ENCODE data around the gene ZFYVE26. TPM values are rescaled to one million over a fixed set of nuclear protein-coding genes. Genes with fewer than 3 reads are reported as not detected.

Gene ZFYVE26
- total RNA-seq: 24.3 TPM

DNA sequence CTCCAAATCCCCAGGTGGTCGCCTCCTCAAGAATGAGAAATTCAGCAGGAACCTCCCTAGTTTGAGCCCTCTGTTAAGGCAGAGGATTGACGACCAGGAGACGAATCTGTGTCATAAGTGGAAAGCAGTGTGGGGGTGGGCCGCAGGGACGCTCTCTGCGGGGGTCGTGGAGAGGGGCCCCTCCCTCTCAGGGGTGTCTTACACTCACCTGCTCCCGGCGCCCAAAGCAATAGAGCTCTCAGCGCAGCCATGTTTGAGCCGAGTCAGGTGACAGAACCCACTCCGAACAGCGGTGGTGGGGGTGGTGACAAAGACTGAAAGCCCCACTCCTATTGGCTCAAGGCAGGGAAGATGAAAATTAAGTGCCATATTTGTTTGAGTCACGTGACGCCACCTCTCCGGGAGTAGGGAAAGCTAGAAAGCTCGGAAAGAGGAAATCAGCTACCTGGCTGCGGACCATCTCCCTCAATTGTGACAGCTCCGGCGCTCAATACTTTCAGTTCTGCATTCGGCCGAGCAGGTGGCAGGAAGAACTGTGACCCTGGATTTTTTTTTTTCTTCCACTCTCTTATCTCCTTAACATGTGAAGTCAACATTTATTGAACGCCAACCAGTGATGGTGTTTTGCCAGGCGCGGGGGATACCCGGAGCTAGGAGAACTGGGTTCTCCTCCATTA, at the start of gene ZFYVE26:
Gene ZFYVE26 (minus strand): TSS at position 265 of the 677 bp plus-strand sequence. CDS start 627 bp downstream, outside the sequence.
- Histone ChIP-seq H3K9me3 (ENCODE audit: low read depth, low read length) (no peaks in the 10 kb centered on the region), H3K4me1 (ENCODE audit: insufficient read depth, low read length) (peaks cover 54% of the 10 kb centered on the region), H3K27me3 (ENCODE audit: insufficient read depth, low read length) (no peaks in the 10 kb centered on the region), H3K4me3 (ENCODE audit: low read length) (peak within 1 kb of the TSS; percentile 78)

GRCh38 chr14:67863223-67863622, 46.8 kb upstream of the ZFYVE26 start:
- Histone ChIP-seq H3K4me3 (ENCODE audit: low read length) (no peak overlapping the region), H3K9me3 (ENCODE audit: low read depth, low read length) (no peaks in the 10 kb centered on the region), H3K27me3 (ENCODE audit: insufficient read depth, low read length) (no peaks in the 10 kb centered on the region), H3K4me1 (ENCODE audit: insufficient read depth, low read length) (no peaks in the 10 kb centered on the region)

GRCh38 chr14:67859169-67859749, 42.9 kb upstream of the ZFYVE26 start:
- Histone ChIP-seq H3K27me3 (ENCODE audit: insufficient read depth, low read length) (no peaks in the 10 kb centered on the region), H3K9me3 (ENCODE audit: low read depth, low read length) (no peaks in the 10 kb centered on the region), H3K4me1 (ENCODE audit: insufficient read depth, low read length) (peaks cover 7% of the 10 kb centered on the region), H3K4me3 (ENCODE audit: low read length) (no peak overlapping the region)

DNA sequence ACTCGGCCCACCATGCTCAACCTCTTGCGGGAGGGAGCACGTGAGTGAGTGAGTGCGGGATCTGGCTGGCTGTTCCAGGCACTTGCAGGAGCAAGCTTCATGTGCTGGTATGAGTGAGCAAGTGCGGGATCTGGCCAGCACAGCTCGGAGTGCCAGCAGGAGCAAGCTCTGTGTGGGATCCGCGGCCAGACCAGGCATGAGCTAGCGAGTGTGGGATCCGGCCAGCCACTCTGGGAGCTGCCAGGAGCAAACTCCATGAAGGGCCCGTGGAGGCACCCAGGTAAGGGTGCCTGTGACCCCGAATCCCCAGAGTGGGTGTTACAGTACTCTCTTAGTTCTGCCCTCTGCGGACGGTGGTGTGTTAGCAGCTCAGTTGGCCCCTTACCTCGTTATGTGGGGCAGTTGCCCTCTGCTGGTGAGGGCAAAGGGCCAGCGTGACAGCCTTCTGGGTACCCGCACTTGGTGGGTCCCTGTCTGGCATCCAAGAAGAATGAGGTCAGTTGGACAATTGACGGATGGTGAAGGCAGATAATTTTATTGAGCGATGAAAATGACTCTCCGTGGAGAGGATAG, 41.5 kb upstream of the ZFYVE26 start:
- H3K4me1 ChIP-seq (ENCODE audit: insufficient read depth, low read length): peaks cover 15% of the 10 kb centered on the region
- no peak overlapping the region for H3K4me3 ChIP-seq (ENCODE audit: low read length)
- no peaks in the 10 kb centered on the region for H3K27me3 ChIP-seq (ENCODE audit: insufficient read depth, low read length)
- no peaks in the 10 kb centered on the region for H3K9me3 ChIP-seq (ENCODE audit: low read depth, low read length)

- no peaks in the 10 kb centered on the region for H3K27me3 ChIP-seq (ENCODE audit: insufficient read depth, low read length)
- peaks cover 26% of the 10 kb centered on the region for H3K4me1 ChIP-seq (ENCODE audit: insufficient read depth, low read length)
- H3K4me3 ChIP-seq (ENCODE audit: low read length): no peak overlapping the region
- H3K9me3 ChIP-seq (ENCODE audit: low read depth, low read length): no peaks in the 10 kb centered on the region
Observed at GRCh38 chr14:67856827-67857226, 40.4 kb upstream of the ZFYVE26 start.

- Histone ChIP-seq H3K4me1 (ENCODE audit: insufficient read depth, low read length) (peaks cover 38% of the 10 kb centered on the region), H3K27me3 (ENCODE audit: insufficient read depth, low read length) (no peaks in the 10 kb centered on the region), H3K4me3 (ENCODE audit: low read length) (no peak overlapping the region), H3K9me3 (ENCODE audit: low read depth, low read length) (no peaks in the 10 kb centered on the region)
Observed at GRCh38 chr14:67853715-67854114, 37.3 kb upstream of the ZFYVE26 start.

DNA sequence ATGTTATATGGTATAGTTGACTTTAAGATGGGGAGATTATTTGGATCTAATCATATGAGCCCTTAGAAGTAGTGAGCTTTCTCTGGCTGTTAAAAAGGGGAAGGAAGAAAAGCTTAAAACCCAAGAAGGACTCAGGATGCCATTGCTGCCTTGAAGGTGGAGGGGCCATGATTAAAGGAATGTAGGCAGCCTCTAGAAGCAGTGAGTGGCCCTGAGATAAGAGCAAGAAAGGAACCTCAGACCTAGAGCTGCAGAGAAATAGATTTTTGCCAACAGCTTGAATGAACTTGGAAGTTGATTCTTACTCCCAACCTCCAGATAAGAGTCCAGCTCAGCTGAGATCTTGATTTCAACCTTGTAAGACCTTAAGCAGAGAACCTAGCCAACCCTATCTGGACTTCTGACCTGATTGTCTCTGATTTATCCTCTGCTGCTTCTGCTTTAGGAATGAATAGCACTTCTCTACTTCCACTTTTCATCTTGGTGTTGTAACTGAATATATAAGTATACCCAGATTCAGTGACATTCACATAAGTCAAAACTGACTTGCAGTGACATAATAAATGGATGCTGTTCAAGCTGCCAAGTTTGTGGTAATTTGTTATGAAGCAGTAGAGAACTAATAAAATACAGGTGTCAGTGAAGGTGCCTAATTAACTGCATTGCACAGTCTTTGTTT, 36.7 kb upstream of the ZFYVE26 start:
- H3K27me3 ChIP-seq (ENCODE audit: insufficient read depth, low read length): no peaks in the 10 kb centered on the region
- H3K9me3 ChIP-seq (ENCODE audit: low read depth, low read length): no peaks in the 10 kb centered on the region
- no peak overlapping the region for H3K4me3 ChIP-seq (ENCODE audit: low read length)
- peaks cover 38% of the 10 kb centered on the region for H3K4me1 ChIP-seq (ENCODE audit: insufficient read depth, low read length)

DNA sequence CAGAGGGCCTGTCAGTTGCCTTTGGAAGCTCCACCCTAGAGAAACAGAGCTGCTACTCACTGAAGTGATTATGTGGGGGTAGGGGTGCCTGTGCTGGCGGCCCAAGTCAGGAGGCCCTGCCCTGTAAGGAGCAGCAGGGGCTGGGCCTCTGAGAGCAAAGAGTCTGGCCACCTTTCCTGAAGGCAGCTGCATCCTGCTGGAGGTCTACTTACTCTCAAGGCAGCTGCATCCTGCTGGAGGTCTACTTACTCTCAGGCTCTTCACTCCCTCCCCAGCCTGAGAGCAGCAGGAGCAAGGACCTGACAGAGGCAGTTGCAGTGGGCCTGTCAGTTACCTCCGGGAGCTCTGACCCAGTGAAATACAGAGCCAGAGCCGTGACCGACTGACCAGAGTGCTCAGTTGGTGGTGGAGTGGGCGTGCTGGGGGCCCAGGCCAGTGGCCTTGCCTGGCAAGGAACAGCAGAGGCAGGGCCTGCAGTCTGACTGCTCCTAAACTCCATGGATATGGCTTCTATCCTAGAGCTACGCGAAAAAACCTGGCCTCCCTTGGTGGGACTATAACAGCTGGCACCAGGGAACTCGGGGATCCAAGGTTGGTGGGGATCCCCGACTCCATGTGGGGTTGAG, 35.5 kb upstream of the ZFYVE26 start:
- Histone ChIP-seq H3K27me3 (ENCODE audit: insufficient read depth, low read length) (no peaks in the 10 kb centered on the region), H3K4me1 (ENCODE audit: insufficient read depth, low read length) (peaks cover 38% of the 10 kb centered on the region), H3K9me3 (ENCODE audit: low read depth, low read length) (no peaks in the 10 kb centered on the region), H3K4me3 (ENCODE audit: low read length) (no peak overlapping the region)

GRCh38 chr14:67850066-67850830, 33.9 kb upstream of the ZFYVE26 start:
- no peaks in the 10 kb centered on the region for H3K9me3 ChIP-seq (ENCODE audit: low read depth, low read length)
- H3K4me3 ChIP-seq (ENCODE audit: low read length): no peak overlapping the region
- no peaks in the 10 kb centered on the region for H3K27me3 ChIP-seq (ENCODE audit: insufficient read depth, low read length)
- peaks cover 38% of the 10 kb centered on the region for H3K4me1 ChIP-seq (ENCODE audit: insufficient read depth, low read length)

DNA sequence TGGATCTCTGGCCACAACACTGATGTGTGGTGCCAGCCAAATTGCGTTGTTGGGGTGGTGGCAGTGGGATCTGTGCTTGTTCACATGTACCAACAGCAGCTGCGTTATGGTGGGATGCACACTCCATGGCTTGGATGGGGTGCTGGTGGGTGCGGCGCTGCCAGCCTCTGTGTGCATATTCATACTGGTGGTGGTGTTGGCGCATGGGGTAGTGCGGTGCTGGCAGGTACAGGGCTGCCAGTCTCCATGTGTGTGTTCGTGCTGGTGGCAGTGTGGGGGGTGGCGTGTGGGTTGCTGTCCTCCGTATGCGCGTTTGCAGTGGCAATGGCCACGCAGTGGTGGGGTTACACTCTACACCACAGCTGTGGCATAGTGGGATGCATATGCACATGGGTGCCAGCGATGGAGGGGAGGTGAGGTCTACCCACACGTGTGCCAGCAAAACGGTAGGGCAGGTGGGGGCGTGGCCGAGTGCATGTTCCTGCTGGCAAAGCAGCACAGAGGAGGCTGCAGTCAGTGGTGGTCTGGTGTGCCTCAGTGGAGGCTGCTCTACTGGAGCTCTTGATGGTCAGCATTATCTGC, 29.7 kb upstream of the ZFYVE26 start:
- Histone ChIP-seq H3K4me3 (ENCODE audit: low read length) (no peak overlapping the region), H3K9me3 (ENCODE audit: low read depth, low read length) (no peaks in the 10 kb centered on the region), H3K4me1 (ENCODE audit: insufficient read depth, low read length) (peaks cover 6% of the 10 kb centered on the region), H3K27me3 (ENCODE audit: insufficient read depth, low read length) (no peaks in the 10 kb centered on the region)

DNA sequence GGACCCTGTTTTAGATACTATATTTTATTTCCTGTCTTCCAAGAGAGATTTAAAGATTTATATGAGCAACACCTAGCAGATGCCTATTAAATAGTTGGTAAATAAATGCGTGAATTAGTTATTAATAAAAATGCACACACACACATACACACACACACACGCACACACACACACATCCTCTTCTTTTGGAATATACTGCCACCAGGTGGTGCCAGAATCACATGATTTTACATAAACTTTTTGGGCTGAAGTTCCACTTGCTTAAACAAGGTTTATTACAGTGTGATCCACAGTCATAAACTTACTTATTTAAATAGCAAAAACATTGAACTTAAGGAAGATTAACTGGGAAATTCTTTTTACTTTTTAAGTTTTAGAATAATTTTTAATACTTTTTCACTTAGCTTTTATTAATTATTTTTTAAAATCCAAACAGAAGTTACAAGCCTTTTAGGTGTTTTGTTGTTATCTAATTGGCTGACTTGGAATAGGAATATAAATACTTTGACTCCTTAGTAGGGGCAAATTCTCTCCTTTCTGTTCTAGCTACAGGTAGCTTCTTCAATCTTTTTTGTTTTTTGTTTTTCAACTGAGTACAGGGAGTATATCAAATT, 20.7 kb upstream of the ZFYVE26 start:
- Histone ChIP-seq H3K27me3 (ENCODE audit: insufficient read depth, low read length) (no peaks in the 10 kb centered on the region), H3K9me3 (ENCODE audit: low read depth, low read length) (no peaks in the 10 kb centered on the region), H3K4me1 (ENCODE audit: insufficient read depth, low read length) (peaks cover 7% of the 10 kb centered on the region), H3K4me3 (ENCODE audit: low read length) (no peak overlapping the region)

DNA sequence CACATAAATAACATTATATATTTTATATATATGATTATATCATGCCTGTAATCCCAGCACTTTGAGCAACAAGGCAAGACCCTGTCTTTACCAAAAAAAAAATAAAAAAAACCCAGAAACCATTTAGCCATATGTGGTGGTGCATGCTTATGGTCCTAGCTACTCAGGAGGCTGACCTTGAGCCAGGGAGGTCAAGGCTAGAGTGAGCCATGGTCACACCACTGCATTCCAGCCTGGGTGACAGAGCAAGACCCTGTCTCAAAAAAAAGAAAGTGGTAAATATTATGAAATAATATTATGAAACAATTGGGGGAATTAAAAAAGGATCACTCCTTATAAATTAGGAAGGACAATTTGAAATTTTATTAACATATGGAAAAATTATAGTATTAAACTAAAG, 19.2 kb upstream of the ZFYVE26 start:
- no peak overlapping the region for H3K4me3 ChIP-seq (ENCODE audit: low read length)
- no peaks in the 10 kb centered on the region for H3K27me3 ChIP-seq (ENCODE audit: insufficient read depth, low read length)

GRCh38 chr14:67833403-67833802, 17.0 kb upstream of the ZFYVE26 start:
- Histone ChIP-seq H3K27me3 (ENCODE audit: insufficient read depth, low read length) (no peaks in the 10 kb centered on the region), H3K4me3 (ENCODE audit: low read length) (no peak overlapping the region), H3K9me3 (ENCODE audit: low read depth, low read length) (no peaks in the 10 kb centered on the region), H3K4me1 (ENCODE audit: insufficient read depth, low read length) (peaks cover 7% of the 10 kb centered on the region)

More for the DNA sequence above, 19.2 kb upstream of the ZFYVE26 start:
- no peaks in the 10 kb centered on the region for H3K9me3 ChIP-seq (ENCODE audit: low read depth, low read length)
- H3K4me1 ChIP-seq (ENCODE audit: insufficient read depth, low read length): peaks cover 7% of the 10 kb centered on the region

DNA sequence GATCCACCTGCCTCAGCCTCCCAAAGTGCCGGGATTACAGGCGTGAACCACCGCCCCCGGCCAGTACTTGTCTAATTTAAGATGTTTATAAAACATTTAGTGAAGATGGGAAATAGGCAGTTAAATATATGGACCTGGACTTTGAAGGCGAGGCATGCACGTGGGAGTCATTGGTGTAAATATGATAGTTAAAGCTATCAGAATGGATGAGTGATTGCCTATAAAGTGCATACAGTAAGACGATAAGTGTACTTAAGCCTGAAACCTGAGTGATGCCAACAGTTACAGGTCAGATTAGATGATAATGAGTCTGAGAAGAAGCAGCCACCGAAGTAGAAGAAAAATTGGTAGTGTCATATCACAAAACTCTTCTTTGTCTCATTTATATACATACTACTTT, 14.7 kb upstream of the ZFYVE26 start:
- Histone ChIP-seq H3K4me1 (ENCODE audit: insufficient read depth, low read length) (peaks cover under 1% of the 10 kb centered on the region), H3K9me3 (ENCODE audit: low read depth, low read length) (no peaks in the 10 kb centered on the region), H3K4me3 (ENCODE audit: low read length) (no peak overlapping the region), H3K27me3 (ENCODE audit: insufficient read depth, low read length) (no peaks in the 10 kb centered on the region)

All from mononuclear cell (primary cell).